Measurements from ENCODE around the gene THAP7. TPM values are rescaled to one million over a fixed set of nuclear protein-coding genes. Genes with fewer than 3 reads are reported as not detected.

THAP7 gene
- total and polyA plus RNA-seq, 9 of the 15 experiments (the other 6 are each of a cell fraction or from before 2014, with no cell fraction given), result 7.9 to 263 (median 84.1) TPM

- TF ChIP-seq ZNF280A (IDR thresholded peaks at IDR 0.05; ENCODE audit: low read depth, partially characterized antibody) (no peak), CBX5 (IDR thresholded peaks at IDR 0.05; ENCODE audit: borderline replicate concordance, low read depth) (no peak), FOSL1 (tag; conservative IDR thresholded peaks at IDR 0.05) (no peak), ZNF124 (CRISPR knock-in tag; IDR thresholded peaks at IDR 0.05) (no peak), ATF7 (IDR thresholded peaks at IDR 0.05) (no peak), TAF1 (IDR thresholded peaks at IDR 0.05; ENCODE audit: control insufficient read depth, extremely low read depth, insufficient read depth, low read length, severe bottlenecking) (no peak), JUN (IDR thresholded peaks at IDR 0.05; ENCODE audit: borderline replicate concordance, low read depth, low read length) (no peak), JUN (CRISPR knock-in tag; IDR thresholded peaks at IDR 0.05; ENCODE audit: borderline replicate concordance) (no peak), CCAR2 (IDR thresholded peaks at IDR 0.05; ENCODE audit: low read depth, low read length) (no peak), DEAF1 (CRISPR knock-in tag; IDR thresholded peaks at IDR 0.05) (no peak), SIX5 (IDR thresholded peaks at IDR 0.05; ENCODE audit: borderline replicate concordance in 1 of 2, insufficient read depth in 1 of 2, low read depth in 1 of 2, low read length in 2 of 2) (no peak), TRIM25 (IDR thresholded peaks at IDR 0.05; ENCODE audit: borderline replicate concordance) (no peak), ZFP30 (CRISPR knock-in tag; IDR thresholded peaks at IDR 0.05; ENCODE audit: borderline replicate concordance) (0 out of 2 replicates have a peak, but pooled peaks have one; percentile 30), ILF3 (IDR thresholded peaks at IDR 0.05; ENCODE audit: borderline replicate concordance) (no peak), ZNF717 (CRISPR knock-in tag; IDR thresholded peaks at IDR 0.05) (no peak)
- TF ChIP-seq, protein P1, sequence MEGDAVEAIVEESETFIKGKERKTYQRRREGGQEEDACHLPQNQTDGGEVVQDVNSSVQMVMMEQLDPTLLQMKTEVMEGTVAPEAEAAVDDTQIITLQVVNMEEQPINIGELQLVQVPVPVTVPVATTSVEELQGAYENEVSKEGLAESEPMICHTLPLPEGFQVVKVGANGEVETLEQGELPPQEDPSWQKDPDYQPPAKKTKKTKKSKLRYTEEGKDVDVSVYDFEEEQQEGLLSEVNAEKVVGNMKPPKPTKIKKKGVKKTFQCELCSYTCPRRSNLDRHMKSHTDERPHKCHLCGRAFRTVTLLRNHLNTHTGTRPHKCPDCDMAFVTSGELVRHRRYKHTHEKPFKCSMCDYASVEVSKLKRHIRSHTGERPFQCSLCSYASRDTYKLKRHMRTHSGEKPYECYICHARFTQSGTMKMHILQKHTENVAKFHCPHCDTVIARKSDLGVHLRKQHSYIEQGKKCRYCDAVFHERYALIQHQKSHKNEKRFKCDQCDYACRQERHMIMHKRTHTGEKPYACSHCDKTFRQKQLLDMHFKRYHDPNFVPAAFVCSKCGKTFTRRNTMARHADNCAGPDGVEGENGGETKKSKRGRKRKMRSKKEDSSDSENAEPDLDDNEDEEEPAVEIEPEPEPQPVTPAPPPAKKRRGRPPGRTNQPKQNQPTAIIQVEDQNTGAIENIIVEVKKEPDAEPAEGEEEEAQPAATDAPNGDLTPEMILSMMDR (IDR thresholded peaks at IDR 0.05 in 2 of 3, conservative IDR thresholded peaks at IDR 0.05 in 1 of 3; ENCODE audit: insufficient read depth in 2 of 3, low read depth in 1 of 3, low read length in 3 of 3), result no peak
- TF ChIP-seq, protein P2, sequence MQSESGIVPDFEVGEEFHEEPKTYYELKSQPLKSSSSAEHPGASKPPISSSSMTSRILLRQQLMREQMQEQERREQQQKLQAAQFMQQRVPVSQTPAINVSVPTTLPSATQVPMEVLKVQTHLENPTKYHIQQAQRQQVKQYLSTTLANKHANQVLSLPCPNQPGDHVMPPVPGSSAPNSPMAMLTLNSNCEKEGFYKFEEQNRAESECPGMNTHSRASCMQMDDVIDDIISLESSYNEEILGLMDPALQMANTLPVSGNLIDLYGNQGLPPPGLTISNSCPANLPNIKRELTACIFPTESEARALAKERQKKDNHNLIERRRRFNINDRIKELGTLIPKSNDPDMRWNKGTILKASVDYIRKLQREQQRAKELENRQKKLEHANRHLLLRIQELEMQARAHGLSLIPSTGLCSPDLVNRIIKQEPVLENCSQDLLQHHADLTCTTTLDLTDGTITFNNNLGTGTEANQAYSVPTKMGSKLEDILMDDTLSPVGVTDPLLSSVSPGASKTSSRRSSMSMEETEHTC (IDR thresholded peaks at IDR 0.05), result no peak
Measured at GRCh38 chr22:20993304-20994127, 8.4 kb downstream of the THAP7 start (continued).
